Breast epithelium (tissue), 3 donors: ENCODE measurements around the gene CEP78.

Experiments
- CTCF ChIP-seq, 3 donors: fragments of 450-650 bp; IDR thresholded peaks; one replicate each; pipeline ENCODE4 v1.5.1; 2016 to 2017; ENCODE audit warnings: antibody characterized with exemption in 3 of 3, mild to moderate bottlenecking in 3 of 3, moderate library complexity in 3 of 3
- POLR2A ChIP-seq: fragments of 450-650 bp; IDR thresholded peaks from one replicate; pipeline ENCODE4 v1.6.1; 2016; ENCODE audit warnings: antibody characterized with exemption, mild to moderate bottlenecking, moderate library complexity
- POLR2AphosphoS5 ChIP-seq, 3 donors: sonication (generic); formaldehyde crosslinking; IDR thresholded peaks; one replicate each; pipeline ENCODE4 v1.6.1; 2017; ENCODE audit warnings: antibody characterized with exemption in 3 of 3

GRCh38 chr9:78269784-78270183 lies 33.9 kb downstream of the CEP78 start:
- TF ChIP-seq CTCF (IDR thresholded peaks at IDR 0.05) (no peak), POLR2AphosphoS5 (IDR thresholded peaks at IDR 0.05) (no peak), POLR2A (no peak)
